Mammary epithelial cell (primary cell): ENCODE measurements around the gene IP6K3.

ENCODE experiments used
- CTCF ChIP-seq, 2 donors: IDR thresholded peaks in 1 of 2; conservative IDR thresholded peaks in 1 of 2; 2 replicates each; pipeline ENCODE4 v1.5.1; 2011 to 2012; ENCODE audit warnings: inconsistent platforms in 2 of 2, low read length in 2 of 2, mild to moderate bottlenecking in 2 of 2, control low read depth in 1 of 2, low read depth in 1 of 2; ENCODE audit not compliant: insufficient read depth in 1 of 2; ENCODE audit errors: extremely low read depth in 1 of 2
- EZH2 ChIP-seq: IDR thresholded peaks from 2 replicates; pipeline ENCODE4 v1.6.1; 2012; ENCODE audit warnings: low read length, inconsistent platforms, borderline replicate concordance

DNA sequence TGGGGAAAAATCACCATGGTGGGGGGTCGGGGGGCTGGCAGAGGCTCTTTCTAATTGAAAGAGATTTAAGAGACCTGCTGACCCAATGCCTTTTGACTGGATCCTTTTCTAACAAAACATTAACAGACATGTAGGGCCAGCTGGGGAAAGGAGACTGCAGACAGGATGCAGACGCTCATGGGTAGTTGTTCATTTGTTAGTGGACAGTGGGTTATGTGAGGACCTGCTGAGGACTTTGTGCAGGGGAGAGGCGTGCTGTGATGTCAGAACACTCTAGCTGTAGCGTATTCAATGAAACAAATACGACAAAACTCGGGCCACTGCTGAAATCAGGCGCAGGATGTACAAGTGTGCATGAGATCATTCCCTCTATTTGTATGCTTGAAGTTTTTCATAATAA, 1.2 kb downstream of the IP6K3 start:
- TF ChIP-seq CTCF (conservative IDR thresholded peaks at IDR 0.05 in 1 of 2, IDR thresholded peaks at IDR 0.05 in 1 of 2; ENCODE audit: extremely low read depth in 1 of 2, insufficient read depth in 1 of 2, low read depth in 1 of 2, low read length in 2 of 2) (no peak), EZH2 (no peak)
